KOPT-K1 (cell line): ENCODE results near the gene ZC3H18.

Source experiments
- H3K27ac ChIP-seq: fragments of 200-600 bp; sonication (generic); 2 replicates; pipeline ENCODE4 v1.5.1; 2016; ENCODE audit warnings: antibody characterized with exemption, mild to moderate bottlenecking, low read depth, low read length; ENCODE audit not compliant: poor library complexity, severe bottlenecking
- H3K36me3 ChIP-seq: fragments of 200-600 bp; sonication (generic); 2 replicates; pipeline ENCODE4 v1.5.1; 2017; ENCODE audit warnings: antibody characterized with exemption, mild to moderate bottlenecking, low read length, moderate library complexity; ENCODE audit not compliant: insufficient read depth
- H3K9me3 ChIP-seq: fragments of 200-600 bp; sonication (generic); 2 replicates; pipeline ENCODE4 v1.5.1; 2017; ENCODE audit warnings: antibody characterized with exemption, low read length, mild to moderate bottlenecking; ENCODE audit not compliant: insufficient read depth, poor library complexity, severe bottlenecking

ZC3H18 gene

GRCh38 chr16:88569985-88570690, at the start of gene ZC3H18:
Gene ZC3H18, plus strand, starts transcription at chr16:88570403. Its CDS starts 6,721 bp downstream, at chr16:88577124.
- Histone ChIP-seq H3K36me3 (peaks cover 31% of the 10 kb centered on the region), H3K27ac (peak within 1 kb of the TSS; percentile 65), H3K9me3 (no peaks in the 10 kb centered on the region)

GRCh38 chr16:88521674-88522073, 48.5 kb upstream of the ZC3H18 start:
- no peaks in the 10 kb centered on the region for H3K36me3 ChIP-seq
- H3K9me3 ChIP-seq = no peaks in the 10 kb centered on the region

GRCh38 chr16:88522276-88522949, 47.8 kb upstream of the ZC3H18 start:
- no peak overlapping the region for H3K27ac ChIP-seq
- no peaks in the 10 kb centered on the region for H3K9me3 ChIP-seq
- H3K36me3 ChIP-seq = no peaks in the 10 kb centered on the region

More at GRCh38 chr16:88521674-88522073, 48.5 kb upstream of the ZC3H18 start:
- no peak overlapping the region for H3K27ac ChIP-seq

- Histone ChIP-seq H3K9me3 (no peaks in the 10 kb centered on the region), H3K36me3 (no peaks in the 10 kb centered on the region), H3K27ac (no peak overlapping the region)
Measured at GRCh38 chr16:88523309-88524161, 46.7 kb upstream of the ZC3H18 start.

GRCh38 chr16:88524274-88524972, 45.8 kb upstream of the ZC3H18 start:
- Histone ChIP-seq H3K36me3 (no peaks in the 10 kb centered on the region), H3K27ac (no peak overlapping the region), H3K9me3 (no peaks in the 10 kb centered on the region)

GRCh38 chr16:88524973-88525662, 45.1 kb upstream of the ZC3H18 start:
- Histone ChIP-seq H3K9me3 (no peaks in the 10 kb centered on the region), H3K27ac (no peak overlapping the region), H3K36me3 (no peaks in the 10 kb centered on the region)

- no peak overlapping the region for H3K27ac ChIP-seq
- H3K36me3 ChIP-seq = no peaks in the 10 kb centered on the region
- H3K9me3 ChIP-seq = no peaks in the 10 kb centered on the region
Measured at GRCh38 chr16:88525663-88525990, 44.6 kb upstream of the ZC3H18 start.

GRCh38 chr16:88526008-88526905, 43.9 kb upstream of the ZC3H18 start:
- Histone ChIP-seq H3K27ac (no peak overlapping the region), H3K36me3 (no peaks in the 10 kb centered on the region), H3K9me3 (no peaks in the 10 kb centered on the region)

- no peak overlapping the region for H3K27ac ChIP-seq
- H3K36me3 ChIP-seq = no peaks in the 10 kb centered on the region
- no peaks in the 10 kb centered on the region for H3K9me3 ChIP-seq
Measured at GRCh38 chr16:88526906-88527185, 43.4 kb upstream of the ZC3H18 start.

GRCh38 chr16:88527186-88527936, 42.8 kb upstream of the ZC3H18 start:
- Histone ChIP-seq H3K27ac (no peak overlapping the region), H3K36me3 (no peaks in the 10 kb centered on the region), H3K9me3 (no peaks in the 10 kb centered on the region)

- no peak overlapping the region for H3K27ac ChIP-seq
Measured at GRCh38 chr16:88527937-88528743, 42.1 kb upstream of the ZC3H18 start.

GRCh38 chr16:88528902-88529318, 41.3 kb upstream of the ZC3H18 start:
- Histone ChIP-seq H3K27ac (no peak overlapping the region), H3K9me3 (no peaks in the 10 kb centered on the region), H3K36me3 (no peaks in the 10 kb centered on the region)

More at GRCh38 chr16:88527937-88528743, 42.1 kb upstream of the ZC3H18 start:
- H3K9me3 ChIP-seq = no peaks in the 10 kb centered on the region
- no peaks in the 10 kb centered on the region for H3K36me3 ChIP-seq
